GM13976 (cell line): ENCODE results near the gene SPTBN1.

Experiments
- DNase-seq: peaks from one replicate; pipeline ENCODE4 v3.0.0; 2012; ENCODE audit warnings: low spot score
- in situ Hi-C: fragments of 300-500 bp; cut with MboI; formaldehyde crosslinking; loops from one replicate; pipeline ENCODE4 v1.12.0; 2022; ENCODE audit warnings: low sequenced_read_pairs, mixed read lengths, inconsistent platforms; ENCODE audit not compliant: unreplicated experiment
- TF ChIP-seq, protein P1 (sequence below): IDR thresholded peaks from 2 replicates; pipeline ENCODE4 v1.5.1; 2012; ENCODE audit warnings: borderline replicate concordance, mild to moderate bottlenecking; ENCODE audit not compliant: insufficient read depth; ENCODE audit errors: extremely low read depth, missing control alignments, control extremely low read depth

The SPTBN1 gene

DNA sequence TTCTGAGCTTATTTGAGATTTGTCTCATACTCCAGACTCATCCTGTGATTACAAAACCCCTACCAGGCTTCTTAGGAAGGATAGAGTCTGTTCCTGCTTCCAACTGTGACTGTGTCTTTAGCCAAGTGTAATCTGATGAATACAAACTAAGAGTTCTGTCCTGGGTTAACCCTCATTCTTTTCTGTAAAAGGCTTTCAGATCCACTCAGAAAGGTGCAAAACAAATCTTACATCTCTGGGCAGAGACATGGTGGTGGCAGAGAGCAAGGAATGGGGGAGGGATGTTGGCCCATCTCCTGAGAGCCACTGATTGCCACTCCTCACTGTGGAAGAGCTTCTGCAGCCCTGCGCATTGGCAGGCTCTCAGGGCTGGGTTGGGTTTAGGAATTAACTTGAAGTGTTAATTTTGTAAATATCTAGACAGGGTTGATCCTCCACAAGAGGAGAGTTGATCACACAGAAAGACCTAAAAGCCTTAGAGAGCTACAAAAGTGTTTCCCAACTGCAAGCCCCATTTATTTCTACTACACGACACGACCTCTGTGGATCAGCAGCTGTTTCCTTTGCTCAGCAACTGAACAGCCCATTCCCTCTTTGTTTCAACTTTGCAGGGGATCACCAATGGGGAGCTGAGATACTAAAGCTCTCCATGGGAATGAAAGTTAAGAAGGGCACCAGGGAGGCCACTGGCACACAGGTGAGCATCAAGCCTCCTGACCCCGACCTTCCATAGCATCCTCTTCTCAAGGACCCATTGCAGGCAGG, 23.7 kb upstream of the SPTBN1 start:
- TF ChIP-seq, protein P1, sequence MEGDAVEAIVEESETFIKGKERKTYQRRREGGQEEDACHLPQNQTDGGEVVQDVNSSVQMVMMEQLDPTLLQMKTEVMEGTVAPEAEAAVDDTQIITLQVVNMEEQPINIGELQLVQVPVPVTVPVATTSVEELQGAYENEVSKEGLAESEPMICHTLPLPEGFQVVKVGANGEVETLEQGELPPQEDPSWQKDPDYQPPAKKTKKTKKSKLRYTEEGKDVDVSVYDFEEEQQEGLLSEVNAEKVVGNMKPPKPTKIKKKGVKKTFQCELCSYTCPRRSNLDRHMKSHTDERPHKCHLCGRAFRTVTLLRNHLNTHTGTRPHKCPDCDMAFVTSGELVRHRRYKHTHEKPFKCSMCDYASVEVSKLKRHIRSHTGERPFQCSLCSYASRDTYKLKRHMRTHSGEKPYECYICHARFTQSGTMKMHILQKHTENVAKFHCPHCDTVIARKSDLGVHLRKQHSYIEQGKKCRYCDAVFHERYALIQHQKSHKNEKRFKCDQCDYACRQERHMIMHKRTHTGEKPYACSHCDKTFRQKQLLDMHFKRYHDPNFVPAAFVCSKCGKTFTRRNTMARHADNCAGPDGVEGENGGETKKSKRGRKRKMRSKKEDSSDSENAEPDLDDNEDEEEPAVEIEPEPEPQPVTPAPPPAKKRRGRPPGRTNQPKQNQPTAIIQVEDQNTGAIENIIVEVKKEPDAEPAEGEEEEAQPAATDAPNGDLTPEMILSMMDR, result no peak
- in situ Hi-C loops, result no loop called here
- DNase-seq, result no peak

DNA sequence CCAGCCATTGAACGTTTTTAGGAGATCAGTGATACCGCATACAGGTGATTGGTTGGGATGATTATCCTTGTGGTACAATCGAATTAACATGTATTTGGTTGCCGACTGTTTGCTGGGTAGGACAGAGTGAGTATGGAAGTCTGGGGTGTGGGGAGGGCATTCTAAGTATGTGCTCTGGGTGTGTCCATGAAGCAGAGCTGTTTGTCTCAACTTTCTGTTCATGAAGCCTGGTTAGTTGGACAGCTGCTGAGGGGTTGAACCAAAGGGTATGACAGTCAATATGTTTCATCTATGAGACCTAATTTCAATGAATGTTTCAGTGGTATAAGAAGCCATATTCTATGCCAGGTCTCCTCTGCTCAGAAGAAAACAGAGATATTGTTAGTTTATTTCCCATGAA, 21.9 kb upstream of the SPTBN1 start:
- no peak for DNase-seq
- TF ChIP-seq, protein P1, result no peak
- in situ Hi-C loops, result no loop called here

DNA sequence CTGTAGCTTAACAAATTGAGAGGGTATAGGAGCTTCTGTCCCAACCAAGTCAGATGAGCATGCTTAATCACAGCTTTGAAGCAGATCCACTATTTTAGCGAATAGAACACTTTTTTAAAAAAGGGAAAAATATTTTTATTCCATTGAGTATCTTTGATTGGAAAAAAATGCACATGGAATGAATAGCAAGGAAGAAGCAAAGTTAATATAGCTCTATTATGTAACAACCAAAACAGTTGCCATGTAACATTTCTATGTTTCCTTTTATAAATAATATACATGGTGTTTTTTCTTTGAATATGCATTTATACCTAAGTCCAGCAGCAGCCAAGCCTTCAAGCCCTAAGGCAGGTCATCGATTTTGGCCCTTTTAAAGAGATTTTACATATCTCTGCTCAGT, 21.4 kb upstream of the SPTBN1 start:
- TF ChIP-seq, protein P1, result no peak
- no peak for DNase-seq
- in situ Hi-C loops, result no loop called here

DNA sequence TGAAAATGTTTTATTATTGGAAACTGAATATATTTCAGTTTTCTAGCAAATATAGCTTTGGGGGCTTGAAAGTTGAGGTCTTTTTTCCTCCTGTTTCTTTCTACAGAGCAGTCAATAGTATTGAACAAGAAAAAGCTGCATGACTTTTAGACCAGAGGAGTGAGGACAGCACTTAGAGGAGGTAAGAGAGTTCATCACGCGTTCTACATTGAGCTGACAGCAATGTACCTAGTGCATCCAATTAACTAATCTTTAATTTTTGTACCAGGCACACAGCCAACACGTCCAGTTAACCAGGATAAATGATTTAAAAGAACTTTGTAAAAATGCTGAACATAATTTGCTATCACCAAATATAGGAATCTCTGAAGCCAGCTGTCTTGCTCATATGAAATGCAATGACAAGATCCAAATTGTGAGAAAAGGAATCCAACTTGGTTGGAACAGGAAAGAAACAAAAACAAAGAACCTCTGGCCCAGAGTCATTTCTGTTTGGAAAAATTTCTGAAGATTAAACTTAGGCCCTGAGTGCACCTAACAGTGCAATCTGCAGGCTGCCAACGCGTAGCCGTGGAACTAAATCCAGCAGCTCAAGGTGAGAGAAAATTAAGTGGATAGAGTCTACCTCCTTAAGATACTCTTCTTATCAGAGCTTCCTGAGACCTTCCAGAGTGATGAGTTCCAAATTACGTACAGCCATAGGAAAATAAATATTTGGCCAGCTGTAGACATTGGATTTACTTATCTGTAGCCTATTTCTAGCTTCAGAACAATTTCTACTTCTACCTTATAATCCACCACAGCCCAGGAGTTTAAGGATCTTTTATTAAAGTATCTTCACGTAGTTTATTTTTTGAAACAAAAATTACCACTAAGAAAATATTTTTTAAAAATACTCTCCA, 20.6 kb upstream of the SPTBN1 start:
- no peak for DNase-seq
- TF ChIP-seq, protein P1, result no peak
- in situ Hi-C loops, result no loop called here

DNA sequence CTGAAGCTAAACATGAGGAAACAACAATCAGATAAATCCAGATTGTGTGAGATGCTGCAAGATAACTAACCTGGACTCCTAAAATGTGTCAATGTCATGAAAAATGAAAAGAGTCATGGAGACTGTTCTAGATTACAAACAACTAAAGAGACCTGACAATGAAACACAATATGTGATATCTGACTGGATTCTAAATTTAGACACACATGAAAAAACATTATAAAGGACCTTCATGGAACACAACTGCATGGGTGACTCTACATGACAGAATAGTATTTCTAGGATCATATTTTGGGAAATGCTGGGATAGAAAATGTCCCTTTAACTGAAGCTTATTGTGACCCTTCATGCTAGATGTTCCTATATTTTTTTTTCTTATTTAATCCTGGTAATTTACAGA, 18.5 kb upstream of the SPTBN1 start:
- TF ChIP-seq, protein P1, result no peak
- in situ Hi-C loops, result no loop called here
- DNase-seq, result no peak

DNA sequence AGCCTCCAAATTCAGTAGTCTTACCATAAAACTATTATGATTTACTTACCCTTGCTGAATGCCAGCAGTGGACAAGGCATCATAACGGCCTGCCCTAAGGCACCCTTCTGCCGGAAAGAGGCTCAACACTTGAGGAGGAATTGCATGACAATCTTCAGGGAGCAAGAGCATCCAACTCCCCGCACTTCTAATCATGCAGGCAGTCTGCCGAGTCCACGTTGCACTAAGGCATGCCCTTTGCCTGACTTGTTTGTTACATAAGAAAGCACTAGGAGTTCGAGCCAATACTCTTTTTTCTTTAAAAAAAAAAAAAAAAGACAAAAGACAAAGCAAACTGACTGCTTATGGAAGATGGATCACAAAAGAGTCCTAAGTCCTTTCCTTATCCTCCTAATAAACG, 17.9 kb upstream of the SPTBN1 start:
- no peak for DNase-seq
- TF ChIP-seq, protein P1, result no peak
- in situ Hi-C loops, result no loop called here
